ENCODE data around the gene FGF22.

Gene FGF22

DNA sequence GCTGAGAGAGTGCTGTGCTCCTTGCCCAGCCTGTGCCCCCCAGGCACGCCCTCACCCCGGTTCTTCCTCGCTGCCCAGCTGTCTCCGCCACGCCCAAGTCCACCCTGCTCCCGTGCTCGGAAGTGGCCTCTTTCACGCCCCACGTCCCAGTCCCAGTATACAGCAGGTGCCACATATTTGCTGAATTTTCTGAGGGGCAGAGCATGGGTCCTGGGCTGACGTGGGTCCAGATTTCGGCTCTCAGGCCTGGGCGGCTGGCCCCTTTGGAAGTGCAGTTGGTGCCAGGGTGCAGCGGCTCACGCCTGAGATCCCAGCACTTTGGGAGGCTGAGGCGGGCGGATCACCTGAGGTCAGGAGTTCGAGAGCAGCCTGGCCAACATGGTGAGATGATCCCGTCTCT is 46.6 kb upstream of the FGF22 start:
- Mint-ChIP-seq H3K27me3 (ENCODE audit: low read depth, poor library complexity) (peaks cover 65% of the 10 kb centered on the region), H3K4me1 (no peaks in the 10 kb centered on the region), H3K9me3 (no peaks in the 10 kb centered on the region), H3K4me3 (no peak overlapping the region), H3K36me3 (ENCODE audit: low read depth) (no peaks in the 10 kb centered on the region), H3K27ac (no peak overlapping the region)
- no peak for DNase-seq
- TF ChIP-seq, protein P1, sequence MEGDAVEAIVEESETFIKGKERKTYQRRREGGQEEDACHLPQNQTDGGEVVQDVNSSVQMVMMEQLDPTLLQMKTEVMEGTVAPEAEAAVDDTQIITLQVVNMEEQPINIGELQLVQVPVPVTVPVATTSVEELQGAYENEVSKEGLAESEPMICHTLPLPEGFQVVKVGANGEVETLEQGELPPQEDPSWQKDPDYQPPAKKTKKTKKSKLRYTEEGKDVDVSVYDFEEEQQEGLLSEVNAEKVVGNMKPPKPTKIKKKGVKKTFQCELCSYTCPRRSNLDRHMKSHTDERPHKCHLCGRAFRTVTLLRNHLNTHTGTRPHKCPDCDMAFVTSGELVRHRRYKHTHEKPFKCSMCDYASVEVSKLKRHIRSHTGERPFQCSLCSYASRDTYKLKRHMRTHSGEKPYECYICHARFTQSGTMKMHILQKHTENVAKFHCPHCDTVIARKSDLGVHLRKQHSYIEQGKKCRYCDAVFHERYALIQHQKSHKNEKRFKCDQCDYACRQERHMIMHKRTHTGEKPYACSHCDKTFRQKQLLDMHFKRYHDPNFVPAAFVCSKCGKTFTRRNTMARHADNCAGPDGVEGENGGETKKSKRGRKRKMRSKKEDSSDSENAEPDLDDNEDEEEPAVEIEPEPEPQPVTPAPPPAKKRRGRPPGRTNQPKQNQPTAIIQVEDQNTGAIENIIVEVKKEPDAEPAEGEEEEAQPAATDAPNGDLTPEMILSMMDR (IDR thresholded peaks at IDR 0.05): no peak

GRCh38 chr19:593505-593904 is 46.2 kb upstream of the FGF22 start:
- Mint-ChIP-seq H3K36me3 (ENCODE audit: low read depth) (no peaks in the 10 kb centered on the region), H3K27ac (no peak overlapping the region), H3K9me3 (no peaks in the 10 kb centered on the region), H3K4me3 (no peak overlapping the region), H3K27me3 (ENCODE audit: low read depth, poor library complexity) (peaks cover 61% of the 10 kb centered on the region), H3K4me1 (no peaks in the 10 kb centered on the region)
- TF ChIP-seq, protein P1 (IDR thresholded peaks at IDR 0.05): no peak
- no peak for DNase-seq

- H3K27ac Mint-ChIP-seq: no peak overlapping the region
These were observed 45.3 kb upstream of the FGF22 start for GRCh38 chr19:594265-594870.

GRCh38 chr19:595326-596262 is 44.1 kb upstream of the FGF22 start:
- TF ChIP-seq, protein P1 (IDR thresholded peaks at IDR 0.05): no peak
- no peak for DNase-seq
- Mint-ChIP-seq H3K4me1 (no peaks in the 10 kb centered on the region), H3K36me3 (ENCODE audit: low read depth) (no peaks in the 10 kb centered on the region), H3K9me3 (peaks cover 5% of the 10 kb centered on the region), H3K27me3 (ENCODE audit: low read depth, poor library complexity) (peaks cover 58% of the 10 kb centered on the region), H3K4me3 (no peak overlapping the region), H3K27ac (no peak overlapping the region)

More at GRCh38 chr19:594265-594870, 45.3 kb upstream of the FGF22 start:
- no peaks in the 10 kb centered on the region for H3K9me3 Mint-ChIP-seq
- H3K27me3 Mint-ChIP-seq (ENCODE audit: low read depth, poor library complexity): peaks cover 52% of the 10 kb centered on the region
- H3K4me3 Mint-ChIP-seq: no peak overlapping the region
- DNase-seq: no peak
- H3K36me3 Mint-ChIP-seq (ENCODE audit: low read depth): no peaks in the 10 kb centered on the region
- TF ChIP-seq, protein P1 (IDR thresholded peaks at IDR 0.05): no peak
- no peaks in the 10 kb centered on the region for H3K4me1 Mint-ChIP-seq

DNA sequence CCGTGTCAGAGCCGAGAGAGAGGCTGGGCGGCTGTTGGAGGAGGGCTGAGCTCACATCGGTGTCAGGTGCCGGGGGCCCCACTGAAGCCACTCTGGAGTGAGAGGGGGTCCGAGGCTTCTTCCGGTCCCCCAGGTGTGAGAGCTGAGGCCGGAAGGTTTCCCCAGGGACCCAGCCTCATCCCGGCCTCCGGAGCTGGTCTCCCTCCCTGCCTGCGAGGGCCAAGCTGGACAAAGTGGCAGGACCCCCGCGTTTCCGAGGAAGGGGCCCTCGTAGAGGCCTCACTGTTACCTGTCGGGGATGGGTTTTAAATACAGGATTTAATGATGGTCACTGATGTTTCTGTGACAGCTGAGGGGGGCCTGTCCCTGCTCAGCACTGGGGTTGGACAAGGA is 43.4 kb upstream of the FGF22 start:
- H3K4me1 Mint-ChIP-seq: no peaks in the 10 kb centered on the region
- no peak overlapping the region for H3K4me3 Mint-ChIP-seq
- TF ChIP-seq, protein P1 (IDR thresholded peaks at IDR 0.05): no peak
- peaks cover 55% of the 10 kb centered on the region for H3K27me3 Mint-ChIP-seq (ENCODE audit: low read depth, poor library complexity)
- no peaks in the 10 kb centered on the region for H3K36me3 Mint-ChIP-seq (ENCODE audit: low read depth)
- H3K27ac Mint-ChIP-seq: no peak overlapping the region
- no peak for DNase-seq
- H3K9me3 Mint-ChIP-seq: peaks cover 12% of the 10 kb centered on the region

All from nephron progenitor cell (in vitro differentiated cells).